Measurements from ENCODE around the gene WFS1.

WFS1 gene

GRCh38 chr4:6258026-6258360 is 11.7 kb upstream of the WFS1 start:
- Histone ChIP-seq H3K9me2 (replicated peaks; ENCODE audit: insufficient read depth, low read length) (no peaks in the 10 kb centered on the region), H3K9me3 (ENCODE audit: insufficient read depth, low read length) (no peaks in the 10 kb centered on the region), H3K4me3 (ENCODE audit: insufficient read depth, low read length, poor library complexity, severe bottlenecking) (no peak overlapping the region), H2AFZ (ENCODE audit: low read depth, low read length, severe bottlenecking) (no peak overlapping the region), H3K79me2 (ENCODE audit: insufficient read depth, low read length) (no peaks in the 10 kb centered on the region), H3K27ac (ENCODE audit: low read depth, low read length) (no peak overlapping the region), H3K4me2 (ENCODE audit: low read depth, low read length, poor library complexity, severe bottlenecking) (no peak overlapping the region), H3K27me3 (ENCODE audit: low read length) (no peaks in the 10 kb centered on the region), H3F3A (ENCODE audit: insufficient read depth) (no peaks in the 10 kb centered on the region), H3K9ac (ENCODE audit: low read length) (no peak overlapping the region), H3K36me3 (ENCODE audit: low read length) (no peaks in the 10 kb centered on the region), H4K20me1 (ENCODE audit: low read depth, low read length) (no peaks in the 10 kb centered on the region)
- no peak for TF ChIP-seq EZH2phosphoT487 (conservative IDR thresholded peaks at IDR 0.05; ENCODE audit: low read length)

DNA sequence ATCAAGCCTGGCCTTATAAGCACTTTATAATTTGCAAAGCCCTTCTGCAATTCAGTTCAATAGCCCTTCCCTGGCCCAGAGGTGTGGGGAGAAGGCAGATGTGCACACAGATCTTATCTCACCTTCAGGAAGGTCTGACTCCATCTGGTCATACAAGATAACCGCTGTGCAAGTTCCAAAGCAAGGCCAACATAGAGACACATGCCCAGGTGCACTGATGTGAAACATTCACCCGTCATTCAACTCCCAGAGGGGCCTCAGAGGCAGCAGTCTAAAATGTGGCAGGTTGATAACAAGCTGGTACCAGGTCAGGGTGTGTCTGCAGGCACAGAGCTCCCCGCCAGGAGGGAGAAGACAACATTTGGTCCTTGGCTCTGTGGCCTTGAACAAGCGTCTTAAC is 10.9 kb upstream of the WFS1 start:
- H4K20me1 ChIP-seq (ENCODE audit: low read depth, low read length): no peaks in the 10 kb centered on the region
- no peaks in the 10 kb centered on the region for H3K79me2 ChIP-seq (ENCODE audit: insufficient read depth, low read length)
- TF ChIP-seq, protein P1, sequence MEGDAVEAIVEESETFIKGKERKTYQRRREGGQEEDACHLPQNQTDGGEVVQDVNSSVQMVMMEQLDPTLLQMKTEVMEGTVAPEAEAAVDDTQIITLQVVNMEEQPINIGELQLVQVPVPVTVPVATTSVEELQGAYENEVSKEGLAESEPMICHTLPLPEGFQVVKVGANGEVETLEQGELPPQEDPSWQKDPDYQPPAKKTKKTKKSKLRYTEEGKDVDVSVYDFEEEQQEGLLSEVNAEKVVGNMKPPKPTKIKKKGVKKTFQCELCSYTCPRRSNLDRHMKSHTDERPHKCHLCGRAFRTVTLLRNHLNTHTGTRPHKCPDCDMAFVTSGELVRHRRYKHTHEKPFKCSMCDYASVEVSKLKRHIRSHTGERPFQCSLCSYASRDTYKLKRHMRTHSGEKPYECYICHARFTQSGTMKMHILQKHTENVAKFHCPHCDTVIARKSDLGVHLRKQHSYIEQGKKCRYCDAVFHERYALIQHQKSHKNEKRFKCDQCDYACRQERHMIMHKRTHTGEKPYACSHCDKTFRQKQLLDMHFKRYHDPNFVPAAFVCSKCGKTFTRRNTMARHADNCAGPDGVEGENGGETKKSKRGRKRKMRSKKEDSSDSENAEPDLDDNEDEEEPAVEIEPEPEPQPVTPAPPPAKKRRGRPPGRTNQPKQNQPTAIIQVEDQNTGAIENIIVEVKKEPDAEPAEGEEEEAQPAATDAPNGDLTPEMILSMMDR (IDR thresholded peaks at IDR 0.05; ENCODE audit: insufficient read depth, low read length, poor library complexity, severe bottlenecking): no peak
- H3K4me2 ChIP-seq (ENCODE audit: low read depth, low read length, poor library complexity, severe bottlenecking): no peak overlapping the region
- no peaks in the 10 kb centered on the region for H3K9me3 ChIP-seq (ENCODE audit: insufficient read depth, low read length)
- no peaks in the 10 kb centered on the region for H3K36me3 ChIP-seq (ENCODE audit: low read length)
- H3F3A ChIP-seq (ENCODE audit: insufficient read depth): no peaks in the 10 kb centered on the region
- H3K4me3 ChIP-seq (ENCODE audit: insufficient read depth, low read length, poor library complexity, severe bottlenecking): no peak overlapping the region
- no peak overlapping the region for H2AFZ ChIP-seq (ENCODE audit: low read depth, low read length, severe bottlenecking)
- no peaks in the 10 kb centered on the region for H3K27me3 ChIP-seq (ENCODE audit: low read length)
- H3K9me2 ChIP-seq (replicated peaks; ENCODE audit: insufficient read depth, low read length): no peaks in the 10 kb centered on the region
- no peak overlapping the region for H3K9ac ChIP-seq (ENCODE audit: low read length)
- no peak overlapping the region for H3K27ac ChIP-seq (ENCODE audit: low read depth, low read length)

DNA sequence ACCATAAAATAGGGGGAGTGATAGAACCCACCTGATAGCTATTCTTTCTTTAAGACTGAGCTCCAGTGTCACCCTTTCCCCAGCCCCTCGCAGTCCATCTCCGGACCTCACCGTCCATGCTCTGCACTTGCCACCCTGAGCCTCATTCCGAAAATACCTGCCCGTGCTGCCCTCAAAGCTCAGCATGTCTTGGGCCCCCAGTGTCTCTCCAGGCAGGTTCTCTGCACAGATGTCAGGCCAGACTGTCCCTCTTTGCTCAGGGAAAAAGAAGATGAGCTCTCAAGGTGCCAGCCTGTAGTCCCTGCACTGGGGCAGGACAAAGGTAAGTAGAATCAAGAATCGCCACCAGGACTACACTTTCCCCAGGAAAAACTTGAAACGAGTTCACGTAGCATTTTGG is 9.8 kb upstream of the WFS1 start:
- H3K4me2 ChIP-seq (ENCODE audit: low read depth, low read length, poor library complexity, severe bottlenecking): no peak overlapping the region
- H3K27me3 ChIP-seq (ENCODE audit: low read length): no peaks in the 10 kb centered on the region

DNA sequence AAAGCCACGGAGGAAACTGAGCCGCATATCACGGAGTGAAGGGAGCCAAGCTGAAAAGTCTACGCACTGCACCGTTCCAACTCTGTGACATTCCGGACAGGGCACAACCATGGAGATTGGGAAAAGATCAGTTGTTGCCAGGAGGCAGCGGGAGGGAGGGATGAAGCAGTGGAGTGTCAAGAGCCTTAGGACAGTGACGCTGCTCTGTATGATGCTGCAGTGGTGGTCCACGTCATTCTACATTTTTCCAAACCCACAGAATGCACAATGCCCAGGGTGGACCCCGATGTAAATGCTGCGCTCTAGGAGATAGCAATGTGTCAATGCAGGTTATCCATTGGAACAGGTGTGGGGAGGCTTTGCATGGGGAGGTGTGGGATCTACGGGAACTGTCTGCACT is 7.5 kb upstream of the WFS1 start:
- Histone ChIP-seq H3F3A (ENCODE audit: insufficient read depth) (no peaks in the 10 kb centered on the region), H3K27me3 (ENCODE audit: low read length) (no peaks in the 10 kb centered on the region), H3K79me2 (ENCODE audit: insufficient read depth, low read length) (no peaks in the 10 kb centered on the region), H3K9me2 (replicated peaks; ENCODE audit: insufficient read depth, low read length) (no peaks in the 10 kb centered on the region), H3K9ac (ENCODE audit: low read length) (no peak overlapping the region), H3K9me3 (ENCODE audit: insufficient read depth, low read length) (no peaks in the 10 kb centered on the region), H3K4me2 (ENCODE audit: low read depth, low read length, poor library complexity, severe bottlenecking) (no peak overlapping the region), H4K20me1 (ENCODE audit: low read depth, low read length) (no peaks in the 10 kb centered on the region), H3K36me3 (ENCODE audit: low read length) (no peaks in the 10 kb centered on the region), H2AFZ (ENCODE audit: low read depth, low read length, severe bottlenecking) (no peak overlapping the region), H3K4me3 (ENCODE audit: insufficient read depth, low read length, poor library complexity, severe bottlenecking) (no peak overlapping the region), H3K27ac (ENCODE audit: low read depth, low read length) (no peak overlapping the region)
- TF ChIP-seq, protein P1 (IDR thresholded peaks at IDR 0.05; ENCODE audit: insufficient read depth, low read length, poor library complexity, severe bottlenecking): no peak
- no peak for TF ChIP-seq EZH2phosphoT487 (conservative IDR thresholded peaks at IDR 0.05; ENCODE audit: low read length)

More for the DNA sequence above, 9.8 kb upstream of the WFS1 start:
- Histone ChIP-seq H4K20me1 (ENCODE audit: low read depth, low read length) (no peaks in the 10 kb centered on the region), H3K9ac (ENCODE audit: low read length) (no peak overlapping the region), H3K9me3 (ENCODE audit: insufficient read depth, low read length) (no peaks in the 10 kb centered on the region), H3K27ac (ENCODE audit: low read depth, low read length) (no peak overlapping the region), H3F3A (ENCODE audit: insufficient read depth) (no peaks in the 10 kb centered on the region), H3K36me3 (ENCODE audit: low read length) (no peaks in the 10 kb centered on the region), H2AFZ (ENCODE audit: low read depth, low read length, severe bottlenecking) (no peak overlapping the region), H3K79me2 (ENCODE audit: insufficient read depth, low read length) (no peaks in the 10 kb centered on the region), H3K9me2 (replicated peaks; ENCODE audit: insufficient read depth, low read length) (no peaks in the 10 kb centered on the region), H3K4me3 (ENCODE audit: insufficient read depth, low read length, poor library complexity, severe bottlenecking) (no peak overlapping the region)
- TF ChIP-seq, protein P1 (IDR thresholded peaks at IDR 0.05; ENCODE audit: insufficient read depth, low read length, poor library complexity, severe bottlenecking): no peak
- TF ChIP-seq EZH2phosphoT487 (conservative IDR thresholded peaks at IDR 0.05; ENCODE audit: low read length): no peak
